RWPE2 (cell line): ENCODE data around the gene PLXDC1.

Experiments used
- ATAC-seq: fragments of 200-7000 bp; cut with Tn5 transposase; 3 replicates; pipeline ENCODE4 v1.9.1; 2021; ENCODE audit warnings: low read depth
- DNase-seq: peaks from one replicate; pipeline ENCODE4 v3.0.0-alpha.2; 2020; ENCODE audit warnings: low spot score
- H3K27ac ChIP-seq: fragments of 450-650 bp; 2 replicates; pipeline ENCODE4 v1.5.1; 2017; ENCODE audit warnings: mild to moderate bottlenecking; ENCODE audit not compliant: poor library complexity, severe bottlenecking
- H3K27me3 ChIP-seq: fragments of 250-450 bp; sonication (Bioruptor Pico); 2 replicates; pipeline ENCODE4 v1.5.1; 2021; ENCODE audit warnings: mild to moderate bottlenecking, moderate library complexity; ENCODE audit not compliant: insufficient read depth, poor library complexity, severe bottlenecking
- H3K36me3 ChIP-seq: fragments of 250-450 bp; sonication (Bioruptor Pico); 2 replicates; pipeline ENCODE4 v1.5.1; 2020; ENCODE audit warnings: low read depth, mild to moderate bottlenecking, moderate library complexity
- H3K4me1 ChIP-seq: fragments of 250-450 bp; sonication (Bioruptor Pico); 2 replicates; pipeline ENCODE4 v1.5.1; 2021; ENCODE audit warnings: mild to moderate bottlenecking, moderate library complexity; ENCODE audit not compliant: insufficient read depth, poor library complexity, severe bottlenecking
- H3K4me3 ChIP-seq: fragments of 250-450 bp; sonication (Bioruptor Pico); 2 replicates; pipeline ENCODE4 v1.5.1; 2021; ENCODE audit warnings: mild to moderate bottlenecking, moderate library complexity; ENCODE audit not compliant: severe bottlenecking
- H3K9me3 ChIP-seq: fragments of 250-450 bp; sonication (Bioruptor Pico); 2 replicates; pipeline ENCODE4 v1.5.1; 2021; ENCODE audit warnings: mild to moderate bottlenecking, moderate library complexity; ENCODE audit not compliant: severe bottlenecking
- CTCF ChIP-seq: fragments of 450-650 bp; IDR thresholded peaks from one replicate; pipeline ENCODE4 v1.5.1; 2017; ENCODE audit warnings: mild to moderate bottlenecking, moderate library complexity; ENCODE audit not compliant: poor library complexity, severe bottlenecking

The PLXDC1 gene

GRCh38 chr17:39167476-39167875 lies 16.0 kb upstream of the PLXDC1 start:
- H3K36me3 ChIP-seq = no peaks in the 10 kb centered on the region
- DNase-seq (no peak), ATAC-seq (no peak)
- TF ChIP-seq CTCF = no peak
- no peak overlapping the region for H3K4me3 ChIP-seq
- no peaks in the 10 kb centered on the region for H3K9me3 ChIP-seq
- peaks cover 5% of the 10 kb centered on the region for H3K4me1 ChIP-seq
- H3K27me3 ChIP-seq = no peaks in the 10 kb centered on the region
- no peak overlapping the region for H3K27ac ChIP-seq

GRCh38 chr17:39166437-39167335 lies 15.2 kb upstream of the PLXDC1 start:
- no peaks in the 10 kb centered on the region for H3K9me3 ChIP-seq
- H3K27me3 ChIP-seq = no peaks in the 10 kb centered on the region
- no peak for DNase-seq
- no peak overlapping the region for H3K4me3 ChIP-seq
- no peak overlapping the region for H3K27ac ChIP-seq
- TF ChIP-seq CTCF = no peak
- no peaks in the 10 kb centered on the region for H3K36me3 ChIP-seq
- ATAC-seq = no peak
- peaks cover 5% of the 10 kb centered on the region for H3K4me1 ChIP-seq

- peaks cover 5% of the 10 kb centered on the region for H3K4me1 ChIP-seq
- H3K27me3 ChIP-seq = no peaks in the 10 kb centered on the region
- H3K36me3 ChIP-seq = no peaks in the 10 kb centered on the region
- H3K4me3 ChIP-seq = no peak within 1 kb of the TSS
- H3K27ac ChIP-seq = no peak within 1 kb of the TSS
- DNase-seq (no peak), ATAC-seq (no peak)
- no peaks in the 10 kb centered on the region for H3K9me3 ChIP-seq
- TF ChIP-seq CTCF = no peak
Measured at GRCh38 chr17:39165841-39166349, 14.5 kb upstream of the PLXDC1 start, which contains the start of gene ARL5C. TSS of gene ARL5C (minus strand) at chr17:39166161. CDS start at chr17:39165760, 401 bp downstream.

GRCh38 chr17:39165178-39165840 lies 13.9 kb upstream of the PLXDC1 start:
- Histone ChIP-seq H3K27me3 (no peaks in the 10 kb centered on the region), H3K9me3 (no peaks in the 10 kb centered on the region), H3K27ac (no peak overlapping the region), H3K36me3 (no peaks in the 10 kb centered on the region), H3K4me1 (peaks cover 5% of the 10 kb centered on the region), H3K4me3 (no peak overlapping the region)
- DNase-seq (no peak), ATAC-seq (no peak)
- TF ChIP-seq CTCF = no peak
